Measurements from ENCODE around the gene TOMM34. TPM values are rescaled to one million over a fixed set of nuclear protein-coding genes. Genes with fewer than 3 reads are reported as not detected.

The TOMM34 gene
- total and polyA plus RNA-seq, 2 of the 13 experiments (the other 11 are each of a cell fraction or from before 2014, with no cell fraction given), result 36.2 to 52.0 TPM

DNA sequence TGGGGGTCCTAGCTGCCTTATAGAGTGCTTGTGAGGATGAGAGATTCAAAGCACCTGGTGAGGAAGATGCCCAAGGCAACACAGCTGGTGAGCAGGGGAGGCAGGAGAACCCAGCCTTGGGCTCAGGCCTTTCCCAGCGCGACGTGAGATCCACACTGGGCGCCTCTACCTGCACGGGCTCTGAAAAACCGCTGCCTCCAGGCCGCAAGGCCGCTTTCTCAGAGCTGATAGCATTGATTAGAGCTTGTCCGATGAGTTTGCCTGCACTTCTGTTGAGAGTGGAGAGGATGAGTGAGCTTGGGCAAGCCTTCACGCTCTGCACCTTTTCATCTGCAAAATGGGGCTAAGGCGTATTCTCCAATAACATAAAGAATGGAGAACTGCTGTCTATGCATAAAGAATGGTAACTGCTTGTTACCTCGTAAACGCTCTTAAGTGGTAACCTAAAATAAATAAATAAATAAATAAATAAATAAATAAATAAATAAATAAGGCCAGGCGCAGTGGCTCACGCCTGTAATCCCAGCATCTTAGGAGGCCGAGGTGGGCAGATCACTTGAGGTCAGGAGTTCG is 49.4 kb downstream of the TOMM34 start (continued):
- TF ChIP-seq TCF12 (IDR thresholded peaks at IDR 0.05) (no peak), TCF12 (CRISPR knock-in tag; IDR thresholded peaks at IDR 0.05) (no peak), TBL1XR1 (IDR thresholded peaks at IDR 0.05; ENCODE audit: borderline replicate concordance, low read length, partially characterized antibody) (no peak), AGO1 (IDR thresholded peaks at IDR 0.05; ENCODE audit: low read depth, low read length, poor library complexity, severe bottlenecking) (no peak), THAP7 (CRISPR knock-in tag; IDR thresholded peaks at IDR 0.05) (no peak; the same call in 1 of the 2 replicates), MIER2 (CRISPR knock-in tag; IDR thresholded peaks at IDR 0.05) (no peak), FLYWCH1 (CRISPR knock-in tag; IDR thresholded peaks at IDR 0.05) (no peak), NONO (IDR thresholded peaks at IDR 0.05) (no peak), NONO (CRISPR knock-in tag; conservative IDR thresholded peaks at IDR 0.05) (no peak), ZNF460 (CRISPR knock-in tag; IDR thresholded peaks at IDR 0.05; ENCODE audit: borderline replicate concordance) (no peak), FUBP1 (CRISPR knock-in tag; IDR thresholded peaks at IDR 0.05; ENCODE audit: borderline replicate concordance) (no peak), REL (CRISPR knock-in tag; conservative IDR thresholded peaks at IDR 0.05) (no peak), HHEX (CRISPR knock-in tag; IDR thresholded peaks at IDR 0.05) (no peak), ZNF879 (CRISPR knock-in tag; IDR thresholded peaks at IDR 0.05) (peak; percentile 70), HDAC1 (CRISPR knock-in tag; IDR thresholded peaks at IDR 0.05) (no peak), ZNF124 (CRISPR knock-in tag; IDR thresholded peaks at IDR 0.05) (0 out of 2 replicates have a peak, but pooled peaks have one; percentile 2), NFKB2 (CRISPR knock-in tag; IDR thresholded peaks at IDR 0.05; ENCODE audit: borderline replicate concordance) (0 out of 2 replicates have a peak, but pooled peaks have one; percentile 18), ZNF367 (CRISPR knock-in tag; IDR thresholded peaks at IDR 0.05; ENCODE audit: borderline replicate concordance) (no peak), ZNF746 (CRISPR knock-in tag; IDR thresholded peaks at IDR 0.05) (0 out of 2 replicates have a peak, but pooled peaks have one; percentile 5), ZFP1 (CRISPR knock-in tag; IDR thresholded peaks at IDR 0.05) (no peak), ISL2 (CRISPR knock-in tag; IDR thresholded peaks at IDR 0.05) (no peak), EEA1 (CRISPR knock-in tag; IDR thresholded peaks at IDR 0.05; ENCODE audit: borderline replicate concordance) (peak; percentile 12; the same call in 1 of the 2 replicates), HNRNPUL1 (IDR thresholded peaks at IDR 0.05; ENCODE audit: low read depth, low read length) (no peak), ZSCAN9 (CRISPR knock-in tag; IDR thresholded peaks at IDR 0.05; ENCODE audit: borderline replicate concordance) (no peak)
- TF ChIP-seq, protein P1, sequence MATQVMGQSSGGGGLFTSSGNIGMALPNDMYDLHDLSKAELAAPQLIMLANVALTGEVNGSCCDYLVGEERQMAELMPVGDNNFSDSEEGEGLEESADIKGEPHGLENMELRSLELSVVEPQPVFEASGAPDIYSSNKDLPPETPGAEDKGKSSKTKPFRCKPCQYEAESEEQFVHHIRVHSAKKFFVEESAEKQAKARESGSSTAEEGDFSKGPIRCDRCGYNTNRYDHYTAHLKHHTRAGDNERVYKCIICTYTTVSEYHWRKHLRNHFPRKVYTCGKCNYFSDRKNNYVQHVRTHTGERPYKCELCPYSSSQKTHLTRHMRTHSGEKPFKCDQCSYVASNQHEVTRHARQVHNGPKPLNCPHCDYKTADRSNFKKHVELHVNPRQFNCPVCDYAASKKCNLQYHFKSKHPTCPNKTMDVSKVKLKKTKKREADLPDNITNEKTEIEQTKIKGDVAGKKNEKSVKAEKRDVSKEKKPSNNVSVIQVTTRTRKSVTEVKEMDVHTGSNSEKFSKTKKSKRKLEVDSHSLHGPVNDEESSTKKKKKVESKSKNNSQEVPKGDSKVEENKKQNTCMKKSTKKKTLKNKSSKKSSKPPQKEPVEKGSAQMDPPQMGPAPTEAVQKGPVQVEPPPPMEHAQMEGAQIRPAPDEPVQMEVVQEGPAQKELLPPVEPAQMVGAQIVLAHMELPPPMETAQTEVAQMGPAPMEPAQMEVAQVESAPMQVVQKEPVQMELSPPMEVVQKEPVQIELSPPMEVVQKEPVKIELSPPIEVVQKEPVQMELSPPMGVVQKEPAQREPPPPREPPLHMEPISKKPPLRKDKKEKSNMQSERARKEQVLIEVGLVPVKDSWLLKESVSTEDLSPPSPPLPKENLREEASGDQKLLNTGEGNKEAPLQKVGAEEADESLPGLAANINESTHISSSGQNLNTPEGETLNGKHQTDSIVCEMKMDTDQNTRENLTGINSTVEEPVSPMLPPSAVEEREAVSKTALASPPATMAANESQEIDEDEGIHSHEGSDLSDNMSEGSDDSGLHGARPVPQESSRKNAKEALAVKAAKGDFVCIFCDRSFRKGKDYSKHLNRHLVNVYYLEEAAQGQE (IDR thresholded peaks at IDR 0.05; ENCODE audit: borderline replicate concordance in 1 of 2, low read depth in 1 of 2, low read length in 2 of 2), result no peak
